ENCODE measurements around the gene TENM3. TPM values are rescaled to one million over a fixed set of nuclear protein-coding genes. Genes with fewer than 3 reads are reported as not detected.

The TENM3 gene
- polyA plus RNA-seq, 1 experiment: 54.9 TPM

GRCh38 chr4:182823576-182823975 lies 580.4 kb downstream of the TENM3 start:
- no peak for TF ChIP-seq CTCF (IDR thresholded peaks at IDR 0.05; ENCODE audit: low read depth, low read length)
- ChIA-PET POLR2A (no interaction called here), CTCF (no interaction called here)
- Histone ChIP-seq H3K9me3 (ENCODE audit: control insufficient read depth, insufficient read depth, low read length) (no peaks in the 10 kb centered on the region; the same call in 1 of the 2 replicates), H3K4me3 (ENCODE audit: low read depth, low read length) (no peak overlapping the region), H3K27ac (ENCODE audit: low read depth, low read length) (no peak overlapping the region), H3K27me3 (ENCODE audit: control insufficient read depth, insufficient read depth, low read length) (peaks cover 4% of the 10 kb centered on the region)
- no peak for DNase-seq (ENCODE audit: low read depth, low spot score)

- H3K27ac ChIP-seq (ENCODE audit: low read depth, low read length): no peak overlapping the region
- H3K27me3 ChIP-seq (ENCODE audit: control insufficient read depth, insufficient read depth, low read length): peaks cover 4% of the 10 kb centered on the region
- CTCF ChIA-PET: interaction anchor here (0.5 kb wide), 1 partner anchor 149 kb away, joined by 3 read pairs; no protein-coding TSS in a partner anchor
- H3K4me3 ChIP-seq (ENCODE audit: low read depth, low read length): no peak overlapping the region
- TF ChIP-seq CTCF (IDR thresholded peaks at IDR 0.05; ENCODE audit: low read depth, low read length): no peak
- H3K9me3 ChIP-seq (ENCODE audit: control insufficient read depth, insufficient read depth, low read length): no peaks in the 10 kb centered on the region; the same call in 1 of the 2 replicates
- DNase-seq (ENCODE audit: low read depth, low spot score): no peak
- POLR2A ChIA-PET: no interaction called here
Measured at GRCh38 chr4:182825003-182825402, 581.8 kb downstream of the TENM3 start.

- H3K27me3 ChIP-seq (ENCODE audit: control insufficient read depth, insufficient read depth, low read length): peaks cover 6% of the 10 kb centered on the region
- H3K27ac ChIP-seq (ENCODE audit: low read depth, low read length): no peak overlapping the region
- no peaks in the 10 kb centered on the region; the same call in 1 of the 2 replicates for H3K9me3 ChIP-seq (ENCODE audit: control insufficient read depth, insufficient read depth, low read length)
- no peak for DNase-seq (ENCODE audit: low read depth, low spot score)
- no peak overlapping the region for H3K4me3 ChIP-seq (ENCODE audit: low read depth, low read length)
- ChIA-PET CTCF (no interaction called here), POLR2A (no interaction called here)
- no peak for TF ChIP-seq CTCF (IDR thresholded peaks at IDR 0.05; ENCODE audit: low read depth, low read length)
Measured at GRCh38 chr4:182825786-182826185, 582.6 kb downstream of the TENM3 start.

- ChIA-PET POLR2A (no interaction called here), CTCF (no interaction called here)
- no peak overlapping the region for H3K4me3 ChIP-seq (ENCODE audit: low read depth, low read length)
- peaks cover 10% of the 10 kb centered on the region for H3K27me3 ChIP-seq (ENCODE audit: control insufficient read depth, insufficient read depth, low read length)
- DNase-seq (ENCODE audit: low read depth, low spot score): no peak
- no peaks in the 10 kb centered on the region; the same call in 1 of the 2 replicates for H3K9me3 ChIP-seq (ENCODE audit: control insufficient read depth, insufficient read depth, low read length)
- no peak for TF ChIP-seq CTCF (IDR thresholded peaks at IDR 0.05; ENCODE audit: low read depth, low read length)
- H3K27ac ChIP-seq (ENCODE audit: low read depth, low read length): no peak overlapping the region
Measured at GRCh38 chr4:182826391-182826790, 583.2 kb downstream of the TENM3 start.

GRCh38 chr4:182827166-182827565 lies 584.0 kb downstream of the TENM3 start:
- TF ChIP-seq CTCF (IDR thresholded peaks at IDR 0.05; ENCODE audit: low read depth, low read length): no peak
- no peak overlapping the region for H3K4me3 ChIP-seq (ENCODE audit: low read depth, low read length)
- H3K9me3 ChIP-seq (ENCODE audit: control insufficient read depth, insufficient read depth, low read length): no peaks in the 10 kb centered on the region; the same call in 1 of the 2 replicates
- no peak overlapping the region for H3K27ac ChIP-seq (ENCODE audit: low read depth, low read length)
- peaks cover 10% of the 10 kb centered on the region for H3K27me3 ChIP-seq (ENCODE audit: control insufficient read depth, insufficient read depth, low read length)
- ChIA-PET CTCF (no interaction called here), POLR2A (interaction anchor here (0.5 kb wide), 1 partner anchor 1585 kb away, joined by 7 read pairs; no protein-coding TSS in a partner anchor)
- no peak for DNase-seq (ENCODE audit: low read depth, low spot score)
